IPS DF 4.7 (cell line): ENCODE results near the gene MYO5B.

Experiments used
- DNase-seq: peaks from one replicate; pipeline ENCODE4 v3.0.0-alpha.2; 2013; ENCODE audit warnings: low spot score; ENCODE audit errors: extremely low read depth

Gene MYO5B

DNA sequence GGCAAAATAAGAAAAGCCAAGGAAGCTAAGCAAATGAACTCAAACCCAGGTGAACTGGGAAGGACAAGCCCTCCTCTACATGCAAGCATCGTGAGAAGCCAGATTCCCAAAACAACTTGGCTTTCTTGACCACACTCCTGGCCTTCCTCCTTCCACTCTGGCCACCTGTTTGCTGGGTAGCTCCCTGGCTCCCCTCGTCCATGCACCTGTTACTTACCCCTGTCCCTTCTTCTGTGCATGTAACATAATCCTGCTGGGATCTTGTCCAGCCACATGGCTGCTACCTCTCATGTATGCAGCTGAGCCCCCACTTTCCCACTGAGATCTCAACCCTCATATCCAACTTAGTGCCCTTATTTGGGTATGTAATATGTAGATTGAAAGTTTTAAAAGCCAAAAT lies 121.6 kb downstream of the MYO5B start:
- DNase-seq, result no peak

DNA sequence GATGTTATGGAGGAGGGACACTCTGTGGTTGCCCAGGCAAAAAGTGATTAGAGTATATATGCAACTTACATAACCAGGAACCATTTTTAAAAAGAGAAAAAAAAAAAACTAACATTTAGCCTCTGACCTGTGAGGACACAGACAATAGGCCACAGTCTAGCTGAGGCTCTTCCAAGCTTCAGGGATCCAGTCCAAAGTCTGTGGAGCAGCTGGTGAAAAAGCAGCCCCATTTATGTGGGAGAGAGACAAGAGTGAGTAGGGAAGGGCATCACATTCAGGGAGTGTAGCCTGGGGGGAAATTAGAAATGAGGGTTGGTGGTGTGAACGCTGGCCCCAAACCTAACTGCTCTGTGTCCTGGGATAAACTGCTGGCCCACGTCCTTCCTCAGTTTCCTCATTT lies 122.8 kb downstream of the MYO5B start:
- no peak for DNase-seq

DNA sequence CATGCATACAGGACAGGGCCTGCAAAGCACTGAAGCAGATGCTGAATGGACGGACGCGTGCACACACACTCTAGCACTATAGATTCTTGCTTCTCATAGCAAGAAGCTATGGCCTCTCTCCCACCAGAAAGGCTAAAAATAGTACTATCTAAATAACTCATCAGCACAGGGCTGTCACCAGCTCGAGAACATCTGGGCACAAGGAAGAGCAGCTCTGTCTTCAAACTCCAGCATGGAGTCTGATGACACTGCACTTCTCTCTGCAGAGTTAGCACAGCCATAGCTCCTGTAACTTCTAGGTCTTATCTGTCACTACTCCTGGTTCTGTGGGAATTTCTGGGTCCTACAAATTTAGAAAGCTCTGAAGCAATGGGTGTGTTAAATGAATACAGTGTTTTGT lies 123.5 kb downstream of the MYO5B start:
- DNase-seq, result no peak

DNA sequence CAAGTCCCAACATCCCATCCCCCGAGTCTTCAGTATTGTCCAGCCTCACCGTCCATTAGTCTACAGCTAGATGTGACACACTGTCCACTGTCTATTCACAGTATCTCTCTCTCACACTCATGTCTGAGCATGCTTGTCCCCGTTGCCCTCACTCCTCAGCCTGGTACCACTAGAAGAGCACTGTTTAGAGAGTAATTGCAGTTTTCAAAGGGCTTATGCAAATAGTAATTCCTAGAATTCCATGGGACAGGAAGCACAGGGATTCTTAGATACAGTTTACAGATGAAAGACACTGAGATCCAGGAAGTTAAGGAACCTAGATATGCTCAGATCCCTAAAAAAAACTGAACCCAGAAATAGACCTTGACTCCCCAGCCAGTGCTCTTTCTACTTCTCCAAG lies 125.5 kb downstream of the MYO5B start:
- no peak for DNase-seq

DNA sequence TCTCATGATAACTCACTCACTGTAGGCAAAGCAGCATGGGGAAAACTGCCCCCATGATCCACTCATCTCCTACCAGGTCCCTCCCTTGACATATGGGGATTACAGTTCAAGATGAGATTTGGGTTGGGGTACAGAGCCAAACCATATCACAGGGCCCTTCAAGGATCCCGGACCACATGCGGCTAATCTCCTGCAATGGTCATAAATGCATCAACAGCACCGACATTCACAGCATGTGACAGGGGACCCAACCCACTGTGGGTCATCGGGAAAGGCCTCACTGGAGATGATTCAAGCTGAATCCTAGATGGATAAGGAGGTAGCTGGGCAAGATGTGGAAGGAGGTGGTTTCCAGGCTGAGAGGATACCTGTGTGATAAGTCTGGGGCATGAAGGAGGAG lies 129.4 kb downstream of the MYO5B start:
- DNase-seq, result no peak

DNA sequence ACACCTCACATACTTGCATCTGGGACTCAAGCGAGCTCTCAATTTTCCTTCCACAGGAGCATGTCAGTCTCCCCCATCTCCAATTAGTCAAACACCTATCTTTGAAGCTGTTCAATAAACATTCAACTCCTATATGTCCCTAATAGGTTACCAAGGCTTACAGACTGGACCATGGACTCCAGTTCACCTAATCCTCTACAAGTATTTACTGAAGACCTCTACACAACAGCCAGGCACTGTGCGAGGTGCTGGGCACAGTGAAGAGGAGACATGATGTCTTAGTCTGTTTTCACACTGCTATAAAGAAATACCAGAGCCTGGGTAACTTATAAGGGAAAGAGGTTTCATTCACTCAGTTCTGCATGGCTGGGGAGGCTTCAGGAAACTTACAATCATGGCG lies 129.9 kb downstream of the MYO5B start:
- DNase-seq, result no peak

DNA sequence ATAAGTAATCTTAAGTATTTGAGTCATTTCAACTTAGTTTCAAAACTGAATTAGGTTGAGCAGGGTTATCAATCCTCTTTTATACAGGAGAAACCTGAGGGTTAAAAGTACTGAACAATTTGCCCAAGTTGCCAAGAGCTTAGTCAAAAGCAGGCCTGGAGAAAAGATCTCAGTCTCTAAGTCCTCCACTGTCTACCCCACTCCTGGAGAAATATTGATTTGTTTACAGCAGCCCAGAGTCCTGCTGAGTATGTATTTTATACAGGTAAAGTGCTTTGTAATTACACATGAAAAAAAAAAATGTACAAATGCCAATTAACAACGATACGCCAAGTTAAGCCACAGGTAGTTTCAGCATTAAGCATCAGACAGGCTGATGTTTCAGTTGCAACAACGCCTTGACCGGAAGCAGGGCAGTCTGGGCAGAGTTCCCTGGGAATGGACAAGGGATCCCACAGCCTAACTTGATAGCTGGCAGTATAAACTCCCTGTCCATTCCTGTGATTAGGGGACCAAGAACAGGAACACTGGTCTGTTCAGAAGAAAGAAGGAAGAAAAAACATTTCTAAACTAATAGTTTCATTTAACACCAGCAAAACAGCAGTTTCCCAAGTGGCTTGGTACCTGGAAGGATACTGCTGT lies 132.9 kb downstream of the MYO5B start:
- no peak for DNase-seq

DNA sequence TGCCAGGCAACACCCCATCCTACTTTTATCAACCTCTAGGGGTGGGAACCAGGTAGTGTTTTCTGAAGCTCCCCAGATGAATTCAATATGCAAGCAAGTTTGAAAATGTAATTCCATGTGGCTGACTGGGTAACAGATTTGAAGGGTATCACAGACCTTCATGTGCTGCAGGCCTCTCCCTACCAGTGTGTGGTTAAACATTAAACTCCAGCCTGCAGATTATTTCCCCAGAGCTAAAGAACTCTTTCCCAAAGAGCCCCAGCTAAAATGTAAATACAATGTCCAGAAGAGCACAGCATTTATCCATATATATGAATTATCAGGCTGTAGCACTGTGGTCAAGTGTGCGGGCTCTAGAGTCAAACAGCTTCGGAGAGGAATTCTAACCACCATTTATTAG lies 134.1 kb downstream of the MYO5B start:
- DNase-seq, result no peak

DNA sequence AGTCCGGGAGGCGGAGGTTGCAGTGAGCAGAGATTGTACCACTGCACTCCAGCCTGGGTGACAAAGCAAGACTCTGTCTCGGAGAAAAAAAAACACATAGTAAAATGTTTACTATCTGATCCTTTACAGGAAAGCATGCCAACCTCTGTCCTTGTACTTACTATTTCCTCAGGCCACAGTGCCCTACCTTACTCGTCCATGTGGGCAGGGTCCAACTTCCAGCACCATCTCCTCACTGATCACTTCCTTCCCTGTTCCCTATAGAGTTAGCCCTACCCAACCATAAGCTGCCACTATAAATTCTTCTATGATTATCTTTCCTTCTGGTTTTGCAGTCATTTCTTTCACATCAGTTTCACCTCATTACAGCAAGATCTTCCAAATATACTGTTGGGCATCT lies 136.2 kb downstream of the MYO5B start:
- no peak for DNase-seq

DNA sequence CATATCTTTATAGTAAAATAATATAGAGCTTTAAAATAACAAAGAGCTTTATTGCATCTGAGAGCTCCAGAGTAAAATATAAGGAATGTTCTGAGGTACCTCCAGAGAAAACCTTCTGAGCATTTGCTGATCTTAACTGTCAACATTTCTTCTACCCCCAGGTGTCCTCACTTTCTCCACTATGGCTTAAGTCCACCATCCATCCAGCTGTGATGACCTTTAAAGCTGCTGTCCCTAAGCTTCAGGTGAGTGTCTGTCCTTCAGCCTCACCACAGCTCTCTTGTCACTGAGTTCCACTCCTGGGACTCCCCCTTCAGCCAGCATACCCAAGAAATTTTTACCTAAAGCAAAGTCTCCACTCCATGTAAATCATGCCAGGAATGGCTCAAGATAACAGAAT lies 137.9 kb downstream of the MYO5B start:
- no peak for DNase-seq

DNA sequence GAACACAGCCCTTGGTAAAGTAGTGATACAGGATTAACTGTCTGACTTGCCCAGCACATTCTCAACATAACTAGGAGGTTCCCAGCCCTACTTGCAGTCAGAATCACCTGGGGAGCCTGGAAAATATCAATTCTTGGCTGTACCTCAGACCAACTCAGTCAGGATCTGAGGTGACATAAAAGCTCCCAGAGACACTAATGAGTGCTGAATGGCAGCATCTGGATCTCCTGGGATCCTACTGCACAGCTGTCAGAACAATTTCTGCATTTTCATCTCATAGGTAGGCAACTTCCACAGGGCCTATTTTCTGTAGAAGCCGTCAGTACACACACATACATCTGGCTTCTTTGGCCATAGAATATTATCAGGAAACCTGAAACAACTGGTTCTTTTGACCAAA lies 138.8 kb downstream of the MYO5B start:
- DNase-seq, result no peak

DNA sequence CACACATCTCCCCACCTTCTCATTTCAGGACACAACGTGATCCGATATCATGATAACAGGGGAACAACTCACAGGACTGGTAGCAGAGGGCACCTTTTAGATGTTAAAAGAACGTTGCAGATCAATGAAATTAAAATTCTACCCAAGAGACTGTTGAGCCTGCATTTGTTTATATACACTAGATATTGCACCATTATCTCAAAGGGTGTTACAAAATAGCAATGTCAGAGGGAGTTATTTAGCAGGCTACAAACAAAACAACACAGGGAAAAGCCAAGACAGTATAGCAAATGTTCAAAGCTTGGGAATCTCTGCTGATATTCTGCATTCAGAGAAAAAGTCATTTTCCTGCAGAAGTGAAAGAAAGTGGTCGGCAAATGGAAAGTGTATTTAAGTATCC lies 139.5 kb downstream of the MYO5B start:
- DNase-seq, result no peak

DNA sequence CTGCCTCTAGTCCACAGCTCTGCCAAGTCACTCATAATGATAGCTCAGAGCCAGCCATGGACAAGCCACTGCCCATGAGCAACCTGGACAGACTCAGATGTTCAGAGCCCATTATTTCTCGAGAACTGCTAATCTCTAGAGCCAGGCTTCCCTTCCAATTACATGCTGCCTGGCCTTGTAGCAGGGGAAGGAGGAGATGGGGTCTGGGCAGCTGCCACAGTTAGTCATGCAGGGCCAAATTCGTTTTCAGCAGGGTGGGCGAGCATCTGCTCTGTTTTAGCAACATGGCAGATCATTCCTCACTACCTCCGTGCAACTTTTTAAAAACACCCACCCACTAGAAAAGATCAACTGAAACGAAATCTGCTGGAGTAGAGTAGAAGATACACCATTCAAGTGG lies 141.8 kb downstream of the MYO5B start:
- DNase-seq, result no peak

DNA sequence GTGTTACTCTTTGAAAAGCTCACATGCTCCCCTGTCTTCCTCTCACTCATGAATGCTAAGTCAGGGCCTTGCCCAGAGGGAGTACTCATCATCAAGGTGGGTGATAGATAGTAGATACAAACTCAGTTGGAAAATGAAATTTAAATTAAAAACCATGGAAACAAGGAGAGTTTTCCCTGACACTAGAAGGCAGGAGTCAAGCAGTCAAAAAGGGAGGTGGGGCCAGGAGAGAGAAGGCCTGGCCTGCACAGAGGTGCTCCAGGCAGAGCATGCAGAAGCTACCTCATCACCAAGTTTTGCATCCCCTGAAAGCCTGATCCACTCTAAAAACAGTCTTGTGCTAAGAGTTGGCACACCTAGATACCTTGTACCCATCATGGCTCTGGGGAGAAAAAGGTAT lies 143.7 kb downstream of the MYO5B start:
- DNase-seq, result no peak

DNA sequence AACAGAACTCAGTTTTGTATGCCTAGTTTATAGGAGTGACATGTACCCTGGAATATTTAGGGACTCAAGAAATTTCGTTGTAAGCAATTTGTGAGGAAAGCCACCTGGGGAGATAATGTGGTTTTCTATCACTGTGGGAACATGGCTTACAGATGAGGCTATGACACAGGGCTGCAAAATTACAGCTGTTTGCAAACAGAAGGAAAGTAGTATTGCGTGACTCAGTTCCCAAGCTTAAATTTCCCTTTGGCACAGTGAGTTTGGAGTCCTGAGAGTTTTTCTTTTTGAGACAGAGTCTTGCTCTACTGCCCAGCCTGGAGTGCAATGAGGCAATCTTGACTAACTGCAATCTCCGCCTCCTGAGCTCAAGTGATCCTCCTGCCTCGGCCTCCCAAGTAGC lies 149.8 kb downstream of the MYO5B start:
- DNase-seq, result no peak

DNA sequence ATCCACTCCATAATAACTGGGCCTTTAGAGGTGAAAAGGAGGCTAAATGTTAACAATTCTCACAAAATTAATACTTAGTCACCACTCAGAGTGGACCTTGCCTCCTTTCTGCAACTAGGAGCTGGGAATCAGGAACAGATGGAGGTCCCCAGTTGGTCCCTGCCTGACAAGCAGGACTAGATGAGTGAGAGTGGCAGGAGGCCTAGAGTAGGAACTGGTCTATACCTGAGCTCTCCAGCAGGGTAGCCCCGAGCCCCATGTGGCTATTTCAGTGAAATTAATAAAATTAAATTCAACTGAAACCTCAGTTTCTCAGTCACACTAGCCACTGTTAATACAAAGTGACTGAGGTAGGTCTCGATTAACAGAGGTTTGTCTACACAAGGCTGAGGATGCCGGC lies 150.5 kb downstream of the MYO5B start:
- DNase-seq, result no peak

DNA sequence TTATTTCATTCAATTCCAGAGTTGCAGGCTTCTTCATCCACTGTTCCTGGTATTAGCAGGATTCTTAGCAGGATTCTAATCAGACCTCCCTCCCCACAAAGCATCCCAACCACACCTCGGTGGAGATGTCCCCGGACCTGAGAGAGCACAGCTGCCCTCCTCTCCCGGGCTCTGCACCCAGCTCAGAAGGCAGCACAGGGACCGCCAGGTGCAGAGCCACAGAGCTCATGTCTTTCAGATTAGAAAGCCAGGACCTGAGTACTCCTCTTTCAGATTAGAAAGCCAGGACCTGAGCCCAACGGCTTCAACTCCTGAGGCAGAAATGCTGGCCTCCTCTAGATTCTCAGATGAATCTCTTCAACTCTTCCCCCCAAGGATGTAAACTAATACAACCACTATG lies 152.3 kb downstream of the MYO5B start:
- DNase-seq, result no peak

DNA sequence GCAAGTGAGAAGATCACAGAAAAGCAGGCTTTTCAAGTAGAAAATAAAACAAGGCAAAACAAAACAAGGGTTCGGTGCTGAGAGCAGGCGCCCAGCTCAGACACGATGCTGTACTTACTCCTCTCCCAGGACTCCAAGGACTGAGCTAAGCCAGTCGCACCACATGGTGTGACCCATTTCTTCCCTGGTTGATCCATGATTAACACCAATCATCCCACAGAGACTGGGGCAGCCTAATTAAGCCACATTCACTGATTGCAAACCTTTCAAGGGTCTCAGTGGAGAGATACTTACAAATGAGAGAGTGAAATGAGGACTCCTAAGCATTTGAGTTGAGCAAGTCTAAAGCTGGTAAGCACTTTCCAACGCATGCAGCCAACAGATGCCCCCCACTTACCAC lies 155.2 kb downstream of the MYO5B start:
- no peak for DNase-seq

DNA sequence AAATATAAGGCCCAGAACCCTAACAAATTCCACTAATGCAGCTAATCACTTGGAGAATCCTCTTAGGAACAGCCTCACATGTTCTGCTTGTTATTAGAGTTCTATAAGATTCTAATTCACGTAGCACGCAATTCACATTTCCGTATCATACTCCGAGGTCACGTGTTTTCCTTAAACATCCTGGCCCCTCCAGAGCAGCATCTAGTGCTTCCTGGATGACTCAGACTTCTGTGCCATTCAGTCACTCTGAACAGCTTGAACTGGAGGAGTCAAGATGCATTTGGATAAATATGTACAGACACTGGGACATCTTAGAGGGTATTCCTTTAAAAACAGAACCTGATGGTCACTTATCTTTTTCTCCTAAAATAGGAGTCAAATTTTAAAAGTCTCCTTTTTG lies 156.5 kb downstream of the MYO5B start:
- DNase-seq, result no peak

DNA sequence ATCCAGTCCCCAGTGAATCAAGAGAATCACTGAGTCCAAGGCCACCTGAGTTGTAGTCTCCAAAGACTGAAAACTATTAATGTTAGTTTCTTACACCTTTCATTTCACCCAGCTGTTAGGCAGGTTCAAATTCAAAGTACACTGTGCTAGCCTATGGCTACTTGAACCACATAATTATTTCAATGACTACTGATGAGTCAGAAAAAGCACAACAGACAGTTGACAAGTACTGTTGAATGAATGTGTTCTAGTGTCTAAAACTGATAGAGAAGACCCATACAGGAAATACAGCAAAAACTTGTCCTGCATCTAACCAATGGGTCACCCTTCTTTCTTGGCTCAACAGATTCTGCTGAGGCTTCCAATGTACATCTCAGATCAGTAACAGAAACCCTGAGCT lies 160.9 kb downstream of the MYO5B start:
- no peak for DNase-seq

DNA sequence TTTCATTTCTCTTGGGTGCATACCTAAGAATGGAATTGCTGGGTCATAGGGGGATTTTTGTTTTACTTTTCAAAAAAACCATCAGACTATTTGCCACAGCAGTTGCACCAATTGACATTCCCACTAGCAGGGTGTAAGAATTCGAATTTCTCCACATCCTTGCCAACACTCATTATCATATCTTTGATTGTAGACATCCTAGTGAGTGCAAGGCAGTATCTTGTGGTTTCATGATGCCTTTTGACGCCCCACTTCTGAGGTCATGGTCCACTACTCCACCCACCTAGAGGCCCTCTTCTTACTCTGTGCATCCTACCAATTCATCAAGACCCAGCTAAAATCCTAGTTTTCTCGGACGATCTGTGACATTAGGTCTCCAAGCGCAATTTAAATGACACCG lies 161.9 kb downstream of the MYO5B start:
- DNase-seq, result no peak

DNA sequence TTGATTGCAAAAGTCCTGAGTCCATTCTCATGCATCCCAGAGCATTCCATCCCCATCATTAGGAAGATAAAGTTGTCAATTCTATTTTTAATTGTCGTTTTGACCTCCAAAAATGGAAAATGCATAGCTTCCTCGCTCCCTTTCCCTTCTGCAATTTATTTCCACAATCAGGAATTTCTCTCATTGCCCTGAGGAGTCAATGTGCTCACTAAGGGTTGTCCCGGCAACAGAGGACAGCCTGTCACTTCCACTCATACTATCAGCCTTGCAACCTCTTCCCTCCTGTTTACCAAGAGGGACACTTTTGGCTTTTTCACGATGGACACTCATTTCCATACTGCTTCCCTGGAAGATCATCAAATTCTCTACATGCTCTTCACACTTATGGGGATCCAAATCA lies 164.8 kb downstream of the MYO5B start:
- no peak for DNase-seq

DNA sequence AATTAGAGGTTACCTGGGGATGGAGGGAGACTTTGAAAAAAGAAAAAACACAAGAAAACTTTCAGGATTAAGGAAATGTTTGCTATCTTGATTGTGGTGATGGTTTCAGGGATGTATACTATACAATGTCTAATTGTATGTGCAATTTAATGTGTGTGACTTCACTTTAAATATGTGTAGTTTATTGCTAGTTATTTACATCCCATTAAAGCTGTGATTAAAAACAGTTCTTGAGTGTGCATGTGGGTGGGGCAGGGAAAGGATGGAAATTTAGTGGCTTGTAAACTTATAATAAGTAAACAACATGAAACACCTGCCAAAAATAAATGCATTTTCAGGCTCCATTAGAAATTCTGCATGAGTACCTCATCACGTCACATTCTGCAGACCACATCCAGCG lies 167.0 kb downstream of the MYO5B start:
- no peak for DNase-seq

DNA sequence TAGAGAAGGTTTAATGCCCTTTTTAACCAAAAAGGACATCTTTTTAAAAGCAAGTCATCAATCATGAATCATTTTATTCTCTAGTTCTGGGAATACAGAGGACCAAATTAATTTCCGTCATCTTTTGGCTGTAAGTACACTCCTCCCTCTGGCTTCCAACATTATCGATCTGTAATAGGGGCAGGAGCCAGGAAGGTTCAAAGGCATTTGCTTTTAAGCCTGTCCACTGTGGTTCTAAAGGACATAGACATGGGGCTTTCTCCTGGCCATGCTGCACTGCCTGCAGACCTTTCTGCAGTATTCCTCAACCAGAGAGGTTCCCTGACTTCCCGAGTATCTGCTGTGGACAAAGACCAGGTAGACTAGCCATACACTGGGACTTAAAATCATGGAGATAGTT lies 170.5 kb downstream of the MYO5B start:
- DNase-seq, result no peak
